PC-9 (cell line): ENCODE data around the gene GTF2H3.

ENCODE experiments used
- CTCF ChIP-seq: fragments of 200-600 bp; sonication (generic); conservative IDR thresholded peaks from 2 replicates; pipeline ENCODE4 v1.6.1; 2017; ENCODE audit warnings: mixed run types, antibody characterized with exemption, mild to moderate bottlenecking, moderate library complexity
- EZH2 ChIP-seq: fragments of 200-600 bp; sonication (generic); IDR thresholded peaks from 2 replicates; pipeline ENCODE4 v1.8.0; 2017; ENCODE audit warnings: antibody characterized with exemption, low read depth

GRCh38 chr12:123676616-123677320 lies 43.1 kb downstream of the GTF2H3 start:
- no peak for TF ChIP-seq CTCF
- no peak for TF ChIP-seq EZH2
